Measurements from ENCODE around the gene COL5A1. TPM values are rescaled to one million over a fixed set of nuclear protein-coding genes. Genes with fewer than 3 reads are reported as not detected.
"Not testable (repeated sequence)": the region's sequence is repeated elsewhere in the genome, so short reads cannot be mapped to it uniquely, and the experiment has no call there.

Gene COL5A1
- total RNA-seq, 8 experiments from 2014 or later: 1.9 to 141 (median 3.6) TPM

DNA sequence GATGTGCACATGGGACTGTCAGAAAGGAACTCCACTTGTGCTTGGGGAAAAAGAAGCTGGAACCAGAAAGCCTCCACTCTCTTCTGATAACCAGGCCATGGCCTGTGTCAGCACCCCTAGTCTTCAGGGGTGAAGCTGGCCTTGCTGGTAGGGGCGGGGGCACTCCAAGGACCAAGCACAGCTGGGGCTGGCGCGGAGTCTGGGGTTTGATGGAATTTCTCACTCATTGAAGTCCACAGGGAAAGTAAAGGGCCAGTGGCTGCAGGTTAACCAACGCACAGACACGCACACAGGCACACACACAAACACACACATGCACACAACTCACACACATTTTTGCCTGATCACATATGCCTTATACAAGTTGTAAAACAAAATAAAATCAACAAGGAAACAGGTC is 1.6 kb upstream of the COL5A1 start:
- in situ Hi-C loops (cut with MboI; ENCODE audit: low pct_unique_long_range_greater_than_20kb in 2 of 9, low sequenced_read_pairs in 9 of 9, unreplicated experiment in 9 of 9): loop anchor here in 1 of 9 experiments (25.0 kb wide), 1 partner anchor 178 kb away; no protein-coding TSS in a partner anchor
- H3K4me1 ChIP-seq (replicated peaks in 1 of 2): peaks cover 32 to 39% of the 10 kb centered on the region in 2 donors
- no peak overlapping the region for H3K4me3 ChIP-seq
- WGBS, 10 experiments: 83 to 100% (median 93%) methylated on average over 1 to 4 of the region's 5 CpGs; no CpG with 5 or more reads in 6 of the 10 experiments
- ATAC-seq (replicated peaks in 6 of 8): no peak
- no peak overlapping the region for H3K27ac ChIP-seq

DNA sequence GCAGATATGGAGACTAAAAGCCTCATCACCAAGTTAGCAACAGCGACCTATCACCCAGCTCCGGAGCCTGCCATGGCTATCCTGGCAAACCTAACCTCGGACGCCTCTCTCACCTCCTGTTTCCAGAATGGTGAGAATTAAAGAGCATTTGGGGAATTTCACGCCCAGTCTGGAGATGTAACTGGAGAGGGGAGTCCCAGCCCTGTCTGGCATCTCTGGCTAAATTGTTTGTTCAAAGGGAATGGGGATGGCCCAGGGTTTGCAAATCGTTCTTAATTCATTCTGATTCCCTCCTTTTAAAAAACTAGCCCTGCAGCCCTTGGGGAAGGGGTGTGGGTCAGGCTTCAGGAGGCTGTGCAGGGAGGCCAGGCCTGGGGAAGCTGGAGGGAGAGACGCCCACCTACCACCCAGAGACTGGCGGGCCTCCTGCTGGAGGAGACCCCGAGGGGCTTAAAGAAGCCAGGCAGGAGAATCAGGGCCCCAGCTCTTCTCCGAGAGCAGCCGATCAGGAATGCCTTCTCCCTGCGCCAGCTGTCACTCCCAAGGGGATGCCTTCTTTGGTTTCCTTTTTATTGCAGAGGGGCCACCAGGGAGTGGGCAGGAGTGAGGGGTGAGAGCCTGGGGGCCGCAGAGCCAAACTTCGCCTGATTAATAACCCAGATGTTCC is 964 bp upstream of the COL5A1 start:
- WGBS, 10 experiments: 17 to 87% (median 55%) methylated on average over 2 to 7 of the region's 14 CpGs; no CpG with 5 or more reads in 2 of the 10 experiments
- peak overlapping the region in 2 of 5 donors; percentile 37 to 46 for H3K4me3 ChIP-seq
- no peak overlapping the region for H3K27ac ChIP-seq
- in situ Hi-C loops (cut with MboI; ENCODE audit: low pct_unique_long_range_greater_than_20kb in 2 of 9, low sequenced_read_pairs in 9 of 9, unreplicated experiment in 9 of 9): loop anchor here in 1 of 9 experiments (25.0 kb wide), 1 partner anchor 178 kb away; no protein-coding TSS in a partner anchor
- H3K4me1 ChIP-seq (replicated peaks in 1 of 2): peaks cover 25 to 36% of the 10 kb centered on the region in 2 donors
- ATAC-seq (replicated peaks in 6 of 8): no peak

DNA sequence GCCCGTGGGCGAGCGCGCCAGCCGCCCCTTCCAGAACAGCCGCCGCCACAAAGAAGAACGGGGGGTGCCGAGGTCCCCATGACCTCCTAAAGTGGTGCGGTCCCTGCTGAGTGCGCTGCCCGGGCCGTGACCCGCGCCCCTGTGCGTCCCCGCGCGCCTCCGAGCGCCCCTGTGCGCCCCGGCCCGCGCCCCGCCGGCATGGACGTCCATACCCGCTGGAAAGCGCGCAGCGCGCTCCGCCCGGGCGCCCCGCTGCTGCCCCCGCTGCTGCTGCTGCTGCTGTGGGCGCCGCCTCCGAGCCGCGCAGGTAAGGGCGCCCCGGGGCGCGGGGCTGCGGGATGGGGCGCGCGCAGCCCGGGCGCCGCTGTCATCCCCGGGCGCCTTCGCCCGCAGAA is 384 bp downstream of the COL5A1 start:
- no peak overlapping the region for H3K27ac ChIP-seq
- peak; percentile 0 to 15 (median 2) for ATAC-seq (replicated peaks in 6 of 8)
- in situ Hi-C loops (cut with MboI; ENCODE audit: low pct_unique_long_range_greater_than_20kb in 2 of 9, low sequenced_read_pairs in 9 of 9, unreplicated experiment in 9 of 9): loop anchor here in 1 of 9 experiments (25.0 kb wide), 1 partner anchor 180 kb away; no protein-coding TSS in a partner anchor
- WGBS, 10 experiments: 0% methylated on average over 2 of the region's 58 CpGs; no CpG with 5 or more reads in 9 of the 10 experiments
- peaks cover 17 to 32% of the 10 kb centered on the region in 2 donors for H3K4me1 ChIP-seq (replicated peaks in 1 of 2)
- H3K4me3 ChIP-seq: peak overlapping the region; percentile 26 to 46 (median 37)

DNA sequence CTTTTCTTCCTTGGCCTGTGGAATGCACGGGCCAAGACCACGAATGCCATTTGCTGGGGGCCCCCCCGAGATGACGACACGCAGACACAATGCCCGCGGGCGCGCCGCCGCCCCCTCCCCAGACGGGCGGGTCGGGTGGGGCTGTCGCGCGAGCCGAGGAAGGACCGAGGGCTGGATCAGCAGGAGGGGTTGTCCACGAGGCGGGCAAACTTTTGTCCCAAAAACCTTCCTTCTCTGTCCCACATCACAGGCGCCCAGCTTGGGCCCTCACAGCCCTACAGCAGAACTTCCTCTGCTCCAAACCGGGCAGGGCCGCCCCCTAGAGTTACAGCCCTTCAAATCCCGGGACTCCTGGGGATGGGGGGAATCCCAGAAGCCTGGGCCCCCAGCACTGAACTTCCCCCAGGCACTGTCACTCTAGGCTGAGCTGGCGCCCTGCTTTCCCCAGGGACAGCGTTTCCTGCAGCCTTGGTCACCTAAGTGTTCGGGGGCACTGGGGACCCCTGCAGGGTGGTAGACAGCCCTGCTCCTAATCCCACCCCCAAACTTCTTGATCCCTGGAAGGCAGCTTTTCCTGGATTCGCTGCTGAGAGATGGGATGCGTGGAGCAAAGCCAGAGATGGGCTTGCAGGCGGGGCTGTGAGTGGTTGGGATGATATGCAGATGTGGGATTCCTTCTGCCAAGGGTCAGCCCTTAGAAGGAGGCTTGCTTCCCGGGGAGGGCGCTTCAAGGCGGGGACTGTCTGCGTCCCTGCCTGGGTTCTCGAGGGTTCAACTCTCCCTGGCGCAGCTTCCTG is 980 bp downstream of the COL5A1 start:
- in situ Hi-C loops (cut with MboI; ENCODE audit: low pct_unique_long_range_greater_than_20kb in 2 of 9, low sequenced_read_pairs in 9 of 9, unreplicated experiment in 9 of 9): loop anchor here in 1 of 9 experiments (25.0 kb wide), 1 partner anchor 180 kb away; no protein-coding TSS in a partner anchor
- WGBS, 10 experiments: 0 to 8% (median 0%) methylated on average over 2 to 5 of the region's 37 CpGs; no CpG with 5 or more reads in 7 of the 10 experiments
- H3K4me1 ChIP-seq (replicated peaks in 1 of 2): peaks cover 11 to 28% of the 10 kb centered on the region in 2 donors
- no peak overlapping the region for H3K27ac ChIP-seq
- peak; percentile 0 to 26 (median 10) for ATAC-seq (replicated peaks in 6 of 8)
- peak overlapping the region; percentile 26 to 46 (median 37) for H3K4me3 ChIP-seq

DNA sequence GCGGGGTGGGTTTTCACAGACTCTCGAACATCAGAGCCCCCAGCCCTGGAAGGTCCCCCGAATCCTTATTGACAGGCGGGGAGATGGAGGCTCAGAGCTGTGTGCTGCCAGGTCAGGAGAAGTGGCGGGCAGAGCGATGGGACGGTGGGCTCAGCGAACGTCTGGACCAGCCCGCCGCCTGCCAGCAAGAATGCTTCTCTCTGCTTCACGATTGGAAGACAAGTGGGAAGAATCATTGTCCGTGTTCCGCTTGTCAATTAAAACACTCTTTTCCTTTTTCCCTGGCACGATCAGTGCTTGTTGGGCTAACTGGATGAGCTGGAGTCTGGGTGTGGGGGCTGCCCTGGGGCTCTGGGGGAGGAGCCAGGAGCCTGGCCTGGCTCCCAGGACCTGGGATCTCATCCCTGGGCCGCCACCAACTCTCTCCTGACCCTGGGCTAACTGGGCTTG is 1.6 kb downstream of the COL5A1 start:
- Histone ChIP-seq H3K27ac (no peak overlapping the region), H3K4me3 (peak overlapping the region in 3 of 5 donors; percentile 37 to 46 (median 43)), H3K4me1 (replicated peaks in 1 of 2) (peaks cover 10 to 31% of the 10 kb centered on the region in 2 donors)
- ATAC-seq (replicated peaks in 6 of 8): peak in 2 of 8 experiments; percentile 1
- in situ Hi-C loops (cut with MboI; ENCODE audit: low pct_unique_long_range_greater_than_20kb in 2 of 9, low sequenced_read_pairs in 9 of 9, unreplicated experiment in 9 of 9): loop anchor here in 1 of 9 experiments (25.0 kb wide), 1 partner anchor 181 kb away; no protein-coding TSS in a partner anchor
- WGBS, 10 experiments: 6 to 40% (median 23%) methylated on average over 1 to 5 of the region's 16 CpGs; no CpG with 5 or more reads in 4 of the 10 experiments

DNA sequence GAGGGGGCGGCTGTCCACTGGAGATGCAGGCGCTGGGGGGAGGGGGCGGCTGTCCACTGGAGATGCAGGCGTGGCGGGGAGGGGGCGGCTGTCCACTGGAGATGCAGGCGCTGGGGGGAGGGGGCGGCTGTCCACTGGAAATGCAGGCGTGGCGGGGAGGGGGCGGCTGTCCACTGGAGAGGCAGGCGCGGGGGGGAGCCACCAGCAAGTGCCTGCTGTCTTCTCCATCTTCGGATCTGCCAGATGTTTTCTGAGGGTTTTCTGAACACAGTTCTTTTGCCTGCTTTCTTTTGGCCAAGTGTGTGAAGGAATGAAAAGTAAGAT is 2.8 kb downstream of the COL5A1 start:
- not testable (repeated sequence) for H3K4me3 ChIP-seq; ATAC-seq (replicated peaks in 6 of 8); H3K27ac ChIP-seq
- WGBS, 10 experiments: no CpG with 5 or more reads among the region's 14 CpGs
- peaks cover 10 to 31% of the 10 kb centered on the region in 2 donors for H3K4me1 ChIP-seq (replicated peaks in 1 of 2)
- in situ Hi-C loops (cut with MboI; ENCODE audit: low pct_unique_long_range_greater_than_20kb in 2 of 9, low sequenced_read_pairs in 9 of 9, unreplicated experiment in 9 of 9): loop anchor here in 1 of 9 experiments (25.0 kb wide), 1 partner anchor 182 kb away; no protein-coding TSS in a partner anchor

DNA sequence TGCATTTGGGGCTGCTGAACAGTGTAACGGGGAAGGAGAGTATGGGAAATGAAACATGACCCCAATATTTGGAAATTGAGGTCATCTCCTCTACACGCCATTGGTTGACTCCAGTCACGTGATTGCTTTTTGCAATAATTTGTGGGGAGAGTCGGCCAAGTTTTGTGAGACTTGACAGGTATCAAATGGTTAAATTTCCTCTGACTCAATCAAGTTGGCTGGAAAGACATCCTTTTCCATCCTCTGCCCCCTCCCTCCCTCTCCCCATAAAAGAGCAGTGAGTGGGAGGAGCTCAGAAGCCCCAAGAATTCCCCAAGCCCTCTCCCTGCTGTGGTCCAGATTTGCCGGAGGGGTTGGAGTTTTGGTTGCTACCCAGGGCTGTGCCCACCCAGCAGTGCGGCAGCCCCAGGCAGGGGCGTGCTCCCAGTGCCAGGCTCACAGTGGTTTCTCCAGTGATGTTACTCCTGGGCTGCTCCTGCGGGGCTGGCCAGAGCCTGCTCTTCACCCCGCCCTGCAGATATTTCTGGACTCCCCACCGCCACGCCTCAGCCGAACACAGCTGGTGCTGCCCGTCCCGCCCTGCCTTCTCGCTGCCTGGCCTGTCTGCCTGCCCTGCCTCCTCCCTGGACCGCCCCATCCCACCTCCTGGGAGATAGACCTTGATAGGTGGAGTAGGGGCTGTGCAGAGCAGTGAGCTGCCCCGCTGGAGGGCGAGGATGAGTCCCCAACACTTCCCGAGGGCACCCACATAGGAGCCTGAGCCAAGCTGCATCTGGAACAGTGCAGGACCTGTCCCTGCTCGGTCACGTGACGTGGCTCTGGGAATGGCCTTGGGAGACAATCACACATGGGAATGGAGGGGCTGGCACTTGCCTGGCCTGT is 3.4 kb downstream of the COL5A1 start:
- WGBS, 10 experiments: 0 to 80% (median 10%) methylated on average over 1 to 9 of the region's 22 CpGs; no CpG with 5 or more reads in 2 of the 10 experiments
- H3K4me3 ChIP-seq: no peak overlapping the region
- peak in 3 of 8 experiments; percentile 54 to 69 (median 58) for ATAC-seq (replicated peaks in 6 of 8)
- H3K27ac ChIP-seq: no peak overlapping the region
- in situ Hi-C loops (cut with MboI; ENCODE audit: low pct_unique_long_range_greater_than_20kb in 2 of 9, low sequenced_read_pairs in 9 of 9, unreplicated experiment in 9 of 9): loop anchor here in 1 of 9 experiments (25.0 kb wide), 1 partner anchor 183 kb away; no protein-coding TSS in a partner anchor
- H3K4me1 ChIP-seq (replicated peaks in 1 of 2): peaks cover 10 to 31% of the 10 kb centered on the region in 2 donors

DNA sequence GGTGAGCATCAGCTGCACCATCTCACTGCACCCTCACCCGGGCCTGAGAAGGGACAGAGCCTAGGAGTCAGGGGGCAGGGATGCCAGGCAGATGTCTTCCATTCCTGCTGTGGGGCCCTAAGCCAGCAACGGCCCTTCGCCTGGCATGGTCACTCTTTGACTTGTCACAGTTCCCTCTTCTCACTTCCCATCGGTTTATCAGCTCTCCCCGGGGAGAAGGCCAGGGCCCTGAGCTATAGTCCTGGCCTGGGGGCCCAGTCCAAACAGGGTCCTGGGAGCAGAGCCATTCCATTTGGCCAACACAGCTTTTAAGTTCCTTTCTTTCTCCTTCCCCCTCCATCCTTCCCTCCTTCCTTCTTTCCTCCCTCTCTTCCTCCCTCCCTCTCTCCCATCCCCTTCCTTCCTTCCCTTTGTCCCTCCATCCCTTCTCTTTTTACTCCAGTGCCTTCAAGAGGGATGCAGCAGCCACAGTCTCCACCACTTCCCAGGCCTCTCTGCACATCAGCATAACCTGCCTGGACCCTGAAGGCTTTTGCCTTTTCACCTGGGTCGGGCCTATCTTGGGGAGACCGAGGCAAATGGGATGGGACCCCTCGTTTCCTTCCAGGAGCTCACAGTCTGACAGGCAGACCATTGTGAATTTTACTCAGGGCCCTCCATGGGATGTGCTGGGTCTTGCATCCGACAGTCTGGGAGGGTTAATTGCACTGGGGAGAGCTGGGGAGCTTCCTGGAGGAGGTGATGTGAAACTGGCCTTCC is 4.2 kb downstream of the COL5A1 start:
- Histone ChIP-seq H3K4me3 (no peak overlapping the region), H3K4me1 (replicated peaks in 1 of 2) (peaks cover 10 to 27% of the 10 kb centered on the region in 2 donors), H3K27ac (no peak overlapping the region)
- WGBS, 10 experiments: 0 to 100% (median 60%) methylated on average over 1 to 4 of the region's 9 CpGs; no CpG with 5 or more reads in 4 of the 10 experiments
- no peak for ATAC-seq (replicated peaks in 6 of 8)
- in situ Hi-C loops (cut with MboI; ENCODE audit: low pct_unique_long_range_greater_than_20kb in 2 of 9, low sequenced_read_pairs in 9 of 9, unreplicated experiment in 9 of 9): loop anchor here in 1 of 9 experiments (25.0 kb wide), 1 partner anchor 183 kb away; no protein-coding TSS in a partner anchor

DNA sequence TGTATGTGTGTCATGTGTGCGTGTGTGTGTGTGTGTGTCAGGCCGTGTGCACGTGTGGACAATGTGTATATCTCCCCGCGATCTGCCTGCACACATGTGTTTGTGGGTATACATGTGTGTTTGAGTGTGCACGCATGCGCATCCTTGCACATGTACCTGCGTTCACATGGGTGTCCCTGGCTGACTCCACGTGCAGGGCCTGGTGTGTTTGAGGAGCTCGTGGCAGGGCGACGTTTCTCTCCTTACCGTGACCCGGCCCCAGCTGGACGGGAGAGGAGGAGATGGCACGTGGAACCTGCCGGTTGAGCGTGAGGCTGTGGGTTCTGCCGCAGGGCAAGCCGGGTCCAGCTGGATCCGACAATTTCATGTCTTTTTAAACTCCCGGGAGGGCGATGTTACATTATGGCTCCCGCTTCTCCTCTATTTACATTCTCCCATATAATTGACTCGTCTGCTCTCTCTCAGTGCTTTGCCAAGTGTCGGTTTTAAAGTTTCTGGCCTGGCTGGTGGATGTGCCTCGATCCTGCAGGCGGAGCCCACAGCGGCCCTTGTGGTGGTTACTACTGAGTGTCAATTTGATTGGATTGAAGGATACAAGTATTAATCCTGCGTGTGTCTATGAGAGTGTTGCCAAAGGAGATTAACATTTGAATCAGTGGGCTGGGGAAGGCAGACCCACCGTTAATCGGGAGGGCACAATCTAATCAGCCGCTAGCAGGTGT is 5.9 kb downstream of the COL5A1 start:
- in situ Hi-C loops (cut with MboI; ENCODE audit: low pct_unique_long_range_greater_than_20kb in 2 of 9, low sequenced_read_pairs in 9 of 9, unreplicated experiment in 9 of 9): loop anchor here in 1 of 9 experiments (25.0 kb wide), 1 partner anchor 185 kb away; no protein-coding TSS in a partner anchor
- no peak for ATAC-seq (replicated peaks in 6 of 8)
- no peak overlapping the region for H3K4me3 ChIP-seq
- no peak overlapping the region for H3K27ac ChIP-seq
- 33 to 100% (median 71%) methylated on average over 3 to 23 of the region's 33 CpGs; no CpG with 5 or more reads in 4 of the 10 experiments for WGBS, 10 experiments
- H3K4me1 ChIP-seq (replicated peaks in 1 of 2): peaks cover 8 to 23% of the 10 kb centered on the region in 2 donors

DNA sequence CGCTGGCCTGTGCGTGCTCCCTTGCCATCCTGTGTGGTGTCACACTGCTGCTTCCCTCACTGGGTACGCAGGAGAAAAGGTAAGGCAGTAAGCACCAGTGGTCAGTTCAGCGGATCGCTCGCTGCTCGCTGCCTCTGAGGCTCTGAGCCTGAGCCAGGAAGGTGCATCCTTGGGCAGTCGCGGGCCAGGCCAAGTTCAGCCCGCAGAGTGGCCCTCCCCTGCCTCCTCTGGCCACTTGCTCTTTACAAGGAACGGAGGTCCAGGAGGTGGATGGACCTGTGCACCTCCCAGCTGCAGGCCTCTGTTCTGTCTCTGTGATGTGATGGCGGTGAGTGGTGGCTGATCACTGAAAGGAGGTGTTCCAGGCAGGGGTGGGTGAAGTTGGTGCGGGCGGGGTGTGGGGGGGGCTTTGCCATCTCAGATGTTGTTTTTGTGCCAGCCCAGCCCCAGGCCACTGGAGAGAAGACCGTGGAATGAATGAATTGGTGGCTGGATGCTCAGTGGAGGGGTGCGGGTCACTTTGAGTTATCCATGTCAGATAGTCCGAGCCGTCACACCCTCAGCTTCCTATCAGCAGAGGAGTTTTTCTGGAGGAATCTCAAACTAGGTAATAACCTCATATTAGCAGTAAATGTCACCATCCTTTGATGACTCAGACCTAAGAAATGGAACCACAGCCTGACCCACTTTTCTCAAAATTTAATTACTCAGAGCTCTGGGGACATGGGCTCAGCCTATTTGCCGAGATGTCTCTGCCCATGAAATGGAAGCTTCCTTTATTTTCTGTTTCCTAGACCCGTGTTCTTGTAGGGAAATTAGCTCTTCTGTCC is 7.3 kb downstream of the COL5A1 start:
- peak in 3 of 8 experiments; percentile 32 to 72 (median 55) for ATAC-seq (replicated peaks in 6 of 8)
- 17 to 100% (median 83%) methylated on average over 1 to 13 of the region's 20 CpGs; no CpG with 5 or more reads in 2 of the 10 experiments for WGBS, 10 experiments

More for the DNA sequence above, 7.3 kb downstream of the COL5A1 start:
- no peak overlapping the region for H3K27ac ChIP-seq
- no peak overlapping the region for H3K4me3 ChIP-seq
- in situ Hi-C loops (cut with MboI; ENCODE audit: low pct_unique_long_range_greater_than_20kb in 2 of 9, low sequenced_read_pairs in 9 of 9, unreplicated experiment in 9 of 9): loop anchor here in 1 of 9 experiments (25.0 kb wide), 1 partner anchor 187 kb away; no protein-coding TSS in a partner anchor
- H3K4me1 ChIP-seq (replicated peaks in 1 of 2): peaks cover 0 to 12% of the 10 kb centered on the region in 2 donors

Measured in motor neuron (in vitro differentiated cells).